HepG2 (cell line): ENCODE measurements around the gene PPDPF. TPM values are rescaled to one million over a fixed set of nuclear protein-coding genes. Genes with fewer than 3 reads are reported as not detected.

Experiments used
- CERS6 ChIP-seq: sonication (generic); formaldehyde crosslinking; IDR thresholded peaks from 2 replicates; pipeline ENCODE4 v1.5.0; 2020; ENCODE audit warnings: missing genetic modification reagents
- EED ChIP-seq: sonication (generic); formaldehyde crosslinking; IDR thresholded peaks from 2 replicates; pipeline ENCODE4 v1.5.0; 2020; ENCODE audit warnings: mild to moderate bottlenecking, missing genetic modification reagents
- HNF4A ChIP-seq: sonication (generic); formaldehyde crosslinking; IDR thresholded peaks from 2 replicates; pipeline ENCODE4 v1.4.0; 2020; ENCODE audit warnings: missing genetic modification reagents
- MAZ ChIP-seq, 2 experiments: sonication (generic) in 1 of 2; formaldehyde crosslinking in 1 of 2; IDR thresholded peaks; 2 replicates each; pipeline versions ENCODE4 v1.5.0 to v1.6.1; 2012 to 2020; ENCODE audit warnings: low read depth in 2 of 2, mild to moderate bottlenecking in 2 of 2, borderline replicate concordance in 1 of 2, improper control_type of control experiment in 1 of 2, low read length in 1 of 2, missing genetic modification reagents in 1 of 2, moderate library complexity in 1 of 2
- MXD3 ChIP-seq: IDR thresholded peaks from 2 replicates; pipeline ENCODE4 v1.6.1; 2016; ENCODE audit warnings: mild to moderate bottlenecking, missing biosample characterization, missing genetic modification reagents
- NFKBIZ ChIP-seq: IDR thresholded peaks from 2 replicates; pipeline ENCODE4 v1.6.1; 2018; ENCODE audit warnings: missing genetic modification reagents, missing compliant biosample characterization
- NR2F1 ChIP-seq, 2 experiments: fragments of 450-650 bp in 1 of 2; formaldehyde crosslinking in 1 of 2; IDR thresholded peaks; 2 replicates each; pipeline versions ENCODE4 v1.5.0 to v1.6.1; 2016 to 2020; ENCODE audit warnings: mild to moderate bottlenecking in 1 of 2, missing compliant biosample characterization in 1 of 2, missing genetic modification reagents in 1 of 2, moderate library complexity in 1 of 2
- RFX3 ChIP-seq: IDR thresholded peaks from 2 replicates; pipeline ENCODE4 v1.6.1; 2016; ENCODE audit warnings: missing biosample characterization, missing genetic modification reagents
- RXRA ChIP-seq: sonication (generic); formaldehyde crosslinking; IDR thresholded peaks from 2 replicates; pipeline ENCODE4 v1.5.1; 2020; ENCODE audit warnings: missing genetic modification reagents
- TEAD3 ChIP-seq: optimal IDR thresholded peaks from 2 replicates; pipeline ENCODE3; 2016; ENCODE audit warnings: borderline replicate concordance
- ZBTB38 ChIP-seq: sonication (generic); formaldehyde crosslinking; IDR thresholded peaks from 2 replicates; pipeline ENCODE4 v1.5.1; 2020; ENCODE audit warnings: mild to moderate bottlenecking, missing genetic modification reagents
- ZBTB46 ChIP-seq: sonication (generic); formaldehyde crosslinking; IDR thresholded peaks from 2 replicates; pipeline ENCODE4 v1.4.0; 2020; ENCODE audit warnings: mild to moderate bottlenecking, missing genetic modification reagents, borderline replicate concordance
- ZMAT3 ChIP-seq: sonication (generic); formaldehyde crosslinking; conservative IDR thresholded peaks from 2 replicates; pipeline ENCODE4 v1.7.0; 2021; ENCODE audit warnings: missing genetic modification reagents
- ZNF232 ChIP-seq: sonication (generic); formaldehyde crosslinking; IDR thresholded peaks from 2 replicates; pipeline ENCODE4 v1.4.0; 2020; ENCODE audit warnings: missing genetic modification reagents, borderline replicate concordance
- ZNF7 ChIP-seq: IDR thresholded peaks from 2 replicates; pipeline ENCODE4 v1.6.1; 2016; ENCODE audit warnings: missing biosample characterization, missing genetic modification reagents
- polyA plus RNA-seq, 8 experiments: library from polyadenylated mRNA; depleted of rRNA in 3 of 8; stranded (reverse) in 7 of 8; unstranded in 1 of 8; fragments of >200 nt; fragmentation: Illumina TruSeq in 4 of 8; extraction: Trizol in 4 of 8; gene quantifications; 2 replicates each; pipeline versions ENCODE4 v1.2.1 to v1.2.3, GENCODE V29; 2011 to 2016; ENCODE audit warnings: low read depth in 4 of 8, missing spikeins in 1 of 8, mixed read lengths in 1 of 8; ENCODE audit not compliant: insufficient read depth in 1 of 8
- total RNA-seq, 5 experiments: library from RNA; depleted of rRNA; stranded (reverse); fragments of >200 nt; fragmentation: Illumina TruSeq; extraction: Trizol; gene quantifications; 2 replicates each; pipeline ENCODE4 v1.2.3, GENCODE V29; 2016; ENCODE audit warnings: low read depth in 1 of 5
- TF ChIP-seq, protein P1 (sequence below): sonication (generic); formaldehyde crosslinking; IDR thresholded peaks from 2 replicates; pipeline ENCODE4 v1.5.1; 2020; ENCODE audit warnings: mild to moderate bottlenecking, moderate library complexity, missing genetic modification reagents
- TF ChIP-seq, protein P2 (sequence below), 2 experiments: IDR thresholded peaks; 2 replicates each; pipeline ENCODE4 v1.6.1; 2011 to 2012; ENCODE audit warnings: low read length in 2 of 2, borderline replicate concordance in 1 of 2, low read depth in 1 of 2, mild to moderate bottlenecking in 1 of 2, moderate library complexity in 1 of 2

The PPDPF gene
- total and polyA plus RNA-seq, 2 of the 13 experiments (the other 11 are each of a cell fraction or from before 2014, with no cell fraction given), result 1.8 to 7.0 TPM

DNA sequence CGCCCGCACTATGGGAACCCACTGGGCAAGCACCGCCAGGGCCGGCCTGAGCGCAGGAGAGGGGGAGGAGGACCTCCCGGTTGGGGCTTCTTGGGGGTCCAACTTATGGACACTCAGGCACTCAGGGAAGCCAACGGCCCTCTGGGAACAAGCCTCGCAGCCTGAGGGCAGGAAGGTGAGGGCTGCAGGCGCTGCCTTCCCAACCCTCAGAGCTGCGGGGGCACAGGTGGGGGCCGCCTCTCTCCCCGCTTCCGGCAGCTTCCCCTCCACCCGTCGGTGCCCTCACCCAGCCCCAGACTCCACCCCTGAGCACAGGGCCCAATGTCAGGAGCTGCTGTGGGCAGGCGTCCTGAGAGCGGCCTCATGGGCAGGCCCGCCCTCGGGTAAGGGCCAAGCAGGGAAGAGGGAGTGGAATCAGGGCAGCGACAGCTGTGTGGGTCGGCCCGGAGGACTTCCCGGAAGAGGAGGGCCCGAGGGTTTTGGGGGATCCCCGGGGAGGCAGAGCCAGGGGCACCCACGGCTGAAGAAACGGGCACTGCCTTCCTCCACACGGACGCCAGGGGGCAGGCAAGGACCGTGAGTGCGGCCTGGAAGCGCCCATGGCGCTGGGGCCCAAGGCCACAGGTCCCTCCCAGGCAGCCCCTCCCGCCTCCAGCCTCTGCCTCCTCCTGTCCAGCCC is 17.1 kb downstream of the PPDPF start (continued):
- TF ChIP-seq ZBTB46 (CRISPR knock-in tag), result peak; percentile 95
- 0 out of 2 replicates have a peak, but pooled peaks have one; percentile 36 for TF ChIP-seq EED (CRISPR knock-in tag)
- TF ChIP-seq HNF4A, result peak; percentile 54
- TF ChIP-seq MAZ (IDR thresholded peaks at IDR 0.05; ENCODE audit: borderline replicate concordance, low read depth, low read length), result peak; percentile 99
- peak; percentile 100 for TF ChIP-seq MAZ (CRISPR knock-in tag; IDR thresholded peaks at IDR 0.05; ENCODE audit: low read depth)
- peak in 1 of 2 experiments; percentile 27; a peak in 2 of 4 replicates for TF ChIP-seq NR2F1 (CRISPR knock-in tag; IDR thresholded peaks at IDR 0.05)
- TF ChIP-seq ZBTB38, result peak; percentile 95
- TF ChIP-seq, protein P1, sequence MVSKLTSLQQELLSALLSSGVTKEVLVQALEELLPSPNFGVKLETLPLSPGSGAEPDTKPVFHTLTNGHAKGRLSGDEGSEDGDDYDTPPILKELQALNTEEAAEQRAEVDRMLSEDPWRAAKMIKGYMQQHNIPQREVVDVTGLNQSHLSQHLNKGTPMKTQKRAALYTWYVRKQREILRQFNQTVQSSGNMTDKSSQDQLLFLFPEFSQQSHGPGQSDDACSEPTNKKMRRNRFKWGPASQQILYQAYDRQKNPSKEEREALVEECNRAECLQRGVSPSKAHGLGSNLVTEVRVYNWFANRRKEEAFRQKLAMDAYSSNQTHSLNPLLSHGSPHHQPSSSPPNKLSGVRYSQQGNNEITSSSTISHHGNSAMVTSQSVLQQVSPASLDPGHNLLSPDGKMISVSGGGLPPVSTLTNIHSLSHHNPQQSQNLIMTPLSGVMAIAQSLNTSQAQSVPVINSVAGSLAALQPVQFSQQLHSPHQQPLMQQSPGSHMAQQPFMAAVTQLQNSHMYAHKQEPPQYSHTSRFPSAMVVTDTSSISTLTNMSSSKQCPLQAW (CRISPR knock-in tag), result peak; percentile 91
- TF ChIP-seq ZMAT3 (CRISPR knock-in tag), result peak; percentile 90; the same call in 1 of the 2 replicates
- TF ChIP-seq NFKBIZ (CRISPR knock-in tag), result peak; percentile 95
- 0 out of 2 replicates have a peak, but pooled peaks have one; percentile 12 for TF ChIP-seq RFX3 (CRISPR knock-in tag)
- TF ChIP-seq TEAD3, result no peak
- TF ChIP-seq RXRA, result peak; percentile 93
- TF ChIP-seq ZNF232, result peak; percentile 89; the same call in 1 of the 2 replicates
- TF ChIP-seq MXD3 (CRISPR knock-in tag), result peak; percentile 94
- TF ChIP-seq, protein P2, sequence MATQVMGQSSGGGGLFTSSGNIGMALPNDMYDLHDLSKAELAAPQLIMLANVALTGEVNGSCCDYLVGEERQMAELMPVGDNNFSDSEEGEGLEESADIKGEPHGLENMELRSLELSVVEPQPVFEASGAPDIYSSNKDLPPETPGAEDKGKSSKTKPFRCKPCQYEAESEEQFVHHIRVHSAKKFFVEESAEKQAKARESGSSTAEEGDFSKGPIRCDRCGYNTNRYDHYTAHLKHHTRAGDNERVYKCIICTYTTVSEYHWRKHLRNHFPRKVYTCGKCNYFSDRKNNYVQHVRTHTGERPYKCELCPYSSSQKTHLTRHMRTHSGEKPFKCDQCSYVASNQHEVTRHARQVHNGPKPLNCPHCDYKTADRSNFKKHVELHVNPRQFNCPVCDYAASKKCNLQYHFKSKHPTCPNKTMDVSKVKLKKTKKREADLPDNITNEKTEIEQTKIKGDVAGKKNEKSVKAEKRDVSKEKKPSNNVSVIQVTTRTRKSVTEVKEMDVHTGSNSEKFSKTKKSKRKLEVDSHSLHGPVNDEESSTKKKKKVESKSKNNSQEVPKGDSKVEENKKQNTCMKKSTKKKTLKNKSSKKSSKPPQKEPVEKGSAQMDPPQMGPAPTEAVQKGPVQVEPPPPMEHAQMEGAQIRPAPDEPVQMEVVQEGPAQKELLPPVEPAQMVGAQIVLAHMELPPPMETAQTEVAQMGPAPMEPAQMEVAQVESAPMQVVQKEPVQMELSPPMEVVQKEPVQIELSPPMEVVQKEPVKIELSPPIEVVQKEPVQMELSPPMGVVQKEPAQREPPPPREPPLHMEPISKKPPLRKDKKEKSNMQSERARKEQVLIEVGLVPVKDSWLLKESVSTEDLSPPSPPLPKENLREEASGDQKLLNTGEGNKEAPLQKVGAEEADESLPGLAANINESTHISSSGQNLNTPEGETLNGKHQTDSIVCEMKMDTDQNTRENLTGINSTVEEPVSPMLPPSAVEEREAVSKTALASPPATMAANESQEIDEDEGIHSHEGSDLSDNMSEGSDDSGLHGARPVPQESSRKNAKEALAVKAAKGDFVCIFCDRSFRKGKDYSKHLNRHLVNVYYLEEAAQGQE (IDR thresholded peaks at IDR 0.05; ENCODE audit: borderline replicate concordance in 1 of 2, low read depth in 1 of 2, low read length in 2 of 2), result no peak
- TF ChIP-seq CERS6 (CRISPR knock-in tag), result 0 out of 2 replicates have a peak, but pooled peaks have one; percentile 53
- no peak for TF ChIP-seq ZNF7 (CRISPR knock-in tag)
